HEK293 (cell line): ENCODE results near the gene GADD45G.

Experiments used
- CTCF ChIA-PET: fragments of 350-600 bp; formaldehyde crosslinking; extraction: SDS; loops from one replicate; lab custom pipeline; 2021; ENCODE audit warnings: antibody characterized with exemption; lab: Yijun Ruan, JAX
- POLR2A ChIA-PET: fragments of 300-600 bp; formaldehyde crosslinking; extraction: SDS; loops from one replicate; lab custom pipeline; 2020; ENCODE audit warnings: antibody characterized with exemption, inconsistent platforms; lab: Yijun Ruan, JAX
- H3K27ac ChIP-seq: fragments of 200-500 bp; sonication (Bioruptor generic); 2 replicates; pipeline ENCODE4 v1.5.1; 2014; ENCODE audit warnings: low read depth, low read length, control low read depth, inconsistent platforms; ENCODE audit errors: extremely low read depth
- H3K36me3 ChIP-seq, 2 experiments: fragments of 200-500 bp in 1 of 2; sonication (Bioruptor generic) in 1 of 2; 1 replicate in 1 of 2; 2 replicates in 1 of 2; pipeline ENCODE4 v1.5.1; 2014 to 2017; ENCODE audit warnings: inconsistent platforms in 2 of 2, low read length in 2 of 2; ENCODE audit not compliant: control insufficient read depth in 2 of 2, insufficient read depth in 1 of 2
- H3K4me1 ChIP-seq: fragments of 200-500 bp; sonication (Bioruptor generic); 2 replicates; pipeline ENCODE4 v1.5.1; 2014; ENCODE audit warnings: mild to moderate bottlenecking, low read length, inconsistent platforms; ENCODE audit not compliant: control insufficient read depth, insufficient read depth
- H3K4me3 ChIP-seq: 2 replicates; pipeline ENCODE4 v1.5.1; 2011; ENCODE audit warnings: low read depth, mild to moderate bottlenecking, control low read depth, low read length, moderate library complexity
- H3K9me3 ChIP-seq: fragments of 200-500 bp; sonication (Bioruptor generic); 2 replicates; pipeline ENCODE4 v1.5.1; 2014; ENCODE audit warnings: low read depth, low read length, inconsistent platforms; ENCODE audit not compliant: control insufficient read depth, insufficient read depth
- ELK4 ChIP-seq: IDR thresholded peaks from 2 replicates; pipeline ENCODE4 v1.6.1; 2011; ENCODE audit warnings: mild to moderate bottlenecking, low read depth, low read length, borderline replicate concordance
- PRDM6 ChIP-seq: fragments of 450-650 bp; formaldehyde crosslinking; IDR thresholded peaks from 2 replicates; pipeline ENCODE4 v1.5.1; 2017; ENCODE audit warnings: missing biosample characterization, missing genetic modification characterization
- SETDB1 ChIP-seq: IDR thresholded peaks from one replicate; pipeline ENCODE4 v1.6.1; 2017; ENCODE audit warnings: mild to moderate bottlenecking, low read length, moderate library complexity, mixed read lengths; ENCODE audit not compliant: insufficient read length
- YY2 ChIP-seq: fragments of 450-650 bp; formaldehyde crosslinking; IDR thresholded peaks from 2 replicates; pipeline ENCODE4 v1.5.1; 2016; ENCODE audit warnings: missing biosample characterization, missing genetic modification characterization
- ZBTB48 ChIP-seq: fragments of 450-650 bp; formaldehyde crosslinking; IDR thresholded peaks from 2 replicates; pipeline ENCODE4 v1.5.1; 2016; ENCODE audit warnings: missing biosample characterization, missing genetic modification characterization
- ZNF174 ChIP-seq: fragments of 450-650 bp; formaldehyde crosslinking; IDR thresholded peaks from 2 replicates; pipeline ENCODE4 v1.5.0; 2017; ENCODE audit warnings: missing biosample characterization, mild to moderate bottlenecking, missing genetic modification characterization
- ZNF26 ChIP-seq: fragments of 450-650 bp; formaldehyde crosslinking; IDR thresholded peaks from 2 replicates; pipeline ENCODE4 v1.5.1; 2016; ENCODE audit warnings: missing biosample characterization, missing genetic modification characterization
- ZNF529 ChIP-seq: fragments of 450-650 bp; formaldehyde crosslinking; IDR thresholded peaks from 2 replicates; pipeline ENCODE4 v1.5.1; 2017; ENCODE audit warnings: missing genetic modification characterization, missing biosample characterization; ENCODE audit not compliant: insufficient replicate concordance
- ZNF610 ChIP-seq: fragments of 450-650 bp; formaldehyde crosslinking; IDR thresholded peaks from 2 replicates; pipeline ENCODE4 v1.5.1; 2016; ENCODE audit warnings: missing biosample characterization, missing genetic modification characterization, borderline replicate concordance
- ZNF658 ChIP-seq: fragments of 450-650 bp; formaldehyde crosslinking; IDR thresholded peaks from 2 replicates; pipeline ENCODE4; 2016; ENCODE audit warnings: missing biosample characterization, missing genetic modification characterization
- ZSCAN30 ChIP-seq: fragments of 450-650 bp; IDR thresholded peaks from 2 replicates; pipeline ENCODE4 v1.5.1; 2018; ENCODE audit warnings: missing biosample characterization, mild to moderate bottlenecking, missing genetic modification characterization, moderate library complexity
- TF ChIP-seq, protein P1 (sequence below): fragments of 450-650 bp; formaldehyde crosslinking; IDR thresholded peaks from 2 replicates; pipeline ENCODE4 v1.5.1; 2016; ENCODE audit warnings: missing biosample characterization, missing genetic modification characterization
- TF ChIP-seq, protein P2 (sequence below): fragments of 450-650 bp; formaldehyde crosslinking; IDR thresholded peaks from 2 replicates; pipeline ENCODE4 v1.5.1; 2016; ENCODE audit warnings: missing biosample characterization, missing genetic modification characterization
- TF ChIP-seq, protein P3 (sequence below): fragments of 450-650 bp; formaldehyde crosslinking; IDR thresholded peaks from 2 replicates; pipeline ENCODE4 v1.5.1; 2017; ENCODE audit warnings: missing biosample characterization, missing genetic modification characterization

Gene GADD45G

DNA sequence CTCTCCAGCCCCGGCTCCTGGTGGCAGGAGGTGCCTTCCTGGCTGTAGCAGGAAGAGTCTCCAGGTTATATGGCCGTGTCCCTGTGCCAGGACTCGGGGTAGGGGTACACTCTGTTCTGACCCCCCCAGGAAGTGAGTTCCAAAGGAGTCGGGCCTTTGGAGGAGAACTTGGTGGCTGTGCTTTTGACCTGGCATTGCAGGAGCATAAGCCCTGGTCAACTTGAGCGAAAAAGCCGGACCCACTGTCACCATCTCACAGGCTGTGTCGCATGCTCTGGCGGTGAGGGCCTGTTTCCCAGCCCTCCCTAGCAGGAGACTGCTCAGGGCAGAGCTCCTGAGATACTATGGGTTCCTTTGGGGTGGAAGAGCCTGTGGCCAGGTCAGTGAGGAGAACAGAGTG, 36.0 kb downstream of the GADD45G start:
- TF ChIP-seq YY2 (tag by site-specific recombination), result no peak
- TF ChIP-seq, protein P1, sequence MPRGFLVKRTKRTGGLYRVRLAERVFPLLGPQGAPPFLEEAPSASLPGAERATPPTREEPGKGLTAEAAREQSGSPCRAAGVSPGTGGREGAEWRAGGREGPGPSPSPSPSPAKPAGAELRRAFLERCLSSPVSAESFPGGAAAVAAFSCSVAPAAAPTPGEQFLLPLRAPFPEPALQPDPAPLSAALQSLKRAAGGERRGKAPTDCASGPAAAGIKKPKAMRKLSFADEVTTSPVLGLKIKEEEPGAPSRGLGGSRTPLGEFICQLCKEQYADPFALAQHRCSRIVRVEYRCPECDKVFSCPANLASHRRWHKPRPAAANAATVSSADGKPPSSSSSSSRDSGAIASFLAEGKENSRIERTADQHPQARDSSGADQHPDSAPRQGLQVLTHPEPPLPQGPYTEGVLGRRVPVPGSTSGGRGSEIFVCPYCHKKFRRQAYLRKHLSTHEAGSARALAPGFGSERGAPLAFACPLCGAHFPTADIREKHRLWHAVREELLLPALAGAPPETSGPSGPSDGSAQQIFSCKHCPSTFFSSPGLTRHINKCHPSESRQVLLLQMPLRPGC, result no peak
- TF ChIP-seq ZNF174 (tag by site-specific recombination), result no peak
- no peak for TF ChIP-seq ZNF529
- TF ChIP-seq ZNF610 (tag by site-specific recombination), result no peak
- no peak for TF ChIP-seq ZNF658
- TF ChIP-seq PRDM6 (tag by site-specific recombination), result no peak
- TF ChIP-seq ZBTB48 (tag by site-specific recombination), result no peak
- no peak overlapping the region for H3K27ac ChIP-seq
- ChIA-PET POLR2A (no interaction called here), CTCF (interaction anchor here (0.6 kb wide), 1 partner anchor 119 kb away, joined by 3 read pairs; no protein-coding TSS in a partner anchor)
- H3K9me3 ChIP-seq, result no peaks in the 10 kb centered on the region
- no peak overlapping the region for H3K4me3 ChIP-seq
- no peaks in the 10 kb centered on the region for H3K4me1 ChIP-seq
- H3K36me3 ChIP-seq, result no peaks in the 10 kb centered on the region

DNA sequence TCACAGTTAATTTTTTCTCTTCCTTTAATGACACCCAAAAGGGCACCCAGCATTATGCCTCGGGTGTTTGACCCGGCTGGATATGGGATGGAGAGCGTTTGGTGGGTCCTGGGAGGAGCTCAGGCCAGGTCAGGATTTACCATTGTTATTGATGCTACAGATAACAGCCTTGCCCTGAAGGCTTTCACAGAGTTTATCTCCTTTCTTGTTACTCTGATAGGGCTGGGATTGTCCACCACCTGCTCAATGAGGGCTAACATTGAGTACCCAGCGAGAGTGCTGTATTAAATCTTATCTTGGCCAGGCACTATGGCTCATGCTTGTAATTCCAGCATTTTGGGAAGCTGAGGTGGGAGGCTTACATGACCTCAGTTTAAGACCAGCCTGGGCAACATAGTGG, 37.2 kb downstream of the GADD45G start:
- H3K4me1 ChIP-seq, result no peaks in the 10 kb centered on the region
- H3K9me3 ChIP-seq, result no peaks in the 10 kb centered on the region
- H3K27ac ChIP-seq, result no peak overlapping the region
- no peaks in the 10 kb centered on the region for H3K36me3 ChIP-seq
- H3K4me3 ChIP-seq, result no peak overlapping the region
- POLR2A ChIA-PET, result interaction anchor here (0.6 to 1.3 kb wide), 2 partner anchors 20 to 31 kb away, joined by 3 to 4 read pairs; no protein-coding TSS in a partner anchor
- CTCF ChIA-PET, result interaction anchor here (0.6 to 1.6 kb wide), 3 partner anchors 39 to 79 kb away, joined by 3 to 5 read pairs (median 3); no protein-coding TSS in a partner anchor
- no peak for TF ChIP-seq ZSCAN30 (tag by site-specific recombination)
- TF ChIP-seq, protein P2, sequence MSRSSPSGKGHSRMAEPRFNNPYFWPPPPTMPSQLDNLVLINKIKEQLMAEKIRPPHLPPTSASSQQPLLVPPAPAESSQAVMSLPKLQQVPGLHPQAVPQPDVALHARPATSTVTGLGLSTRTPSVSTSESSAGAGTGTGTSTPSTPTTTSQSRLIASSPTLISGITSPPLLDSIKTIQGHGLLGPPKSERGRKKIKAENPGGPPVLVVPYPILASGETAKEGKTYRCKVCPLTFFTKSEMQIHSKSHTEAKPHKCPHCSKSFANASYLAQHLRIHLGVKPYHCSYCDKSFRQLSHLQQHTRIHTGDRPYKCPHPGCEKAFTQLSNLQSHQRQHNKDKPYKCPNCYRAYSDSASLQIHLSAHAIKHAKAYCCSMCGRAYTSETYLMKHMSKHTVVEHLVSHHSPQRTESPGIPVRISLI (tag by site-specific recombination), result no peak
- TF ChIP-seq, protein P3, sequence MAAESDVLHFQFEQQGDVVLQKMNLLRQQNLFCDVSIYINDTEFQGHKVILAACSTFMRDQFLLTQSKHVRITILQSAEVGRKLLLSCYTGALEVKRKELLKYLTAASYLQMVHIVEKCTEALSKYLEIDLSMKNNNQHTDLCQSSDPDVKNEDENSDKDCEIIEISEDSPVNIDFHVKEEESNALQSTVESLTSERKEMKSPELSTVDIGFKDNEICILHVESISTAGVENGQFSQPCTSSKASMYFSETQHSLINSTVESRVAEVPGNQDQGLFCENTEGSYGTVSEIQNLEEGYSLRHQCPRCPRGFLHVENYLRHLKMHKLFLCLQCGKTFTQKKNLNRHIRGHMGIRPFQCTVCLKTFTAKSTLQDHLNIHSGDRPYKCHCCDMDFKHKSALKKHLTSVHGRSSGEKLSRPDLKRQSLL (tag by site-specific recombination), result no peak
- no peak for TF ChIP-seq ZNF26 (tag by site-specific recombination)
- TF ChIP-seq, all 188 proteins: peak for 0

GRCh38 chr9:89642789-89643188, 38.0 kb downstream of the GADD45G start:
- ChIA-PET POLR2A (interaction anchor here (1.3 kb wide), 1 partner anchor 19 kb away, joined by 4 read pairs; no protein-coding TSS in a partner anchor), CTCF (interaction anchor here (1.6 kb wide), 1 partner anchor 40 kb away, joined by 5 read pairs; no protein-coding TSS in a partner anchor)
- no peak overlapping the region for H3K27ac ChIP-seq
- no peak overlapping the region for H3K4me3 ChIP-seq
- peak; percentile 35 for TF ChIP-seq SETDB1
- no peak for TF ChIP-seq ELK4
- H3K4me1 ChIP-seq, result no peaks in the 10 kb centered on the region
- H3K9me3 ChIP-seq, result no peaks in the 10 kb centered on the region
- no peaks in the 10 kb centered on the region for H3K36me3 ChIP-seq
